A673 (cell line): ENCODE measurements around the gene CD8B2. TPM values are rescaled to one million over a fixed set of nuclear protein-coding genes. Genes with fewer than 3 reads are reported as not detected.
A peak's percentile ranks its signal among the peaks of the same experiment; 100 is the strongest.
"Not testable (repeated sequence)": the region's sequence is repeated elsewhere in the genome, so short reads cannot be mapped to it uniquely, and the experiment has no call there.

Experiments used
- BruUV-seq: library from RNA; stranded (reverse); fragments of 400-500 nt; replicated peaks from 2 replicates; lab custom pipeline; 2021; lab: Mats Ljungman, UMichigan
- CTCF ChIA-PET: fragments of 300-600 bp; sonication (Branson Sonifier 250); formaldehyde crosslinking; loops from one replicate; lab custom pipeline; 2022; ENCODE audit warnings: antibody characterized with exemption; lab: Charles Lee
- POLR2A ChIA-PET: fragments of 300-600 bp; sonication (Branson Sonifier 250); formaldehyde crosslinking; loops from one replicate; lab custom pipeline; 2022; ENCODE audit warnings: antibody characterized with exemption; ENCODE audit not compliant: low non-redundant PET; lab: Charles Lee
- DNase-seq: peaks from one replicate; pipeline ENCODE4 v3.0.0-alpha.2; 2015; ENCODE audit warnings: low spot score
- H3K27ac ChIP-seq: fragments of 200-600 bp; sonication (generic); 2 replicates; pipeline ENCODE4 v1.5.1; 2016; ENCODE audit warnings: mixed run types, low read depth, mild to moderate bottlenecking, mixed read lengths, antibody characterized with exemption, low read length; ENCODE audit not compliant: poor library complexity, severe bottlenecking
- H3K27me3 ChIP-seq: fragments of 200-600 bp; sonication (generic); replicated peaks from 2 replicates; pipeline ENCODE4 v1.6.1; 2017; ENCODE audit warnings: mixed run types, low read depth, mild to moderate bottlenecking, mixed read lengths, antibody characterized with exemption, low read length; ENCODE audit not compliant: insufficient read depth, poor library complexity
- H3K36me3 ChIP-seq: fragments of 200-600 bp; sonication (generic); 2 replicates; pipeline ENCODE4 v1.6.1; 2016; ENCODE audit warnings: mixed run types, mild to moderate bottlenecking, mixed read lengths, antibody characterized with exemption, low read length; ENCODE audit not compliant: insufficient read depth, poor library complexity, severe bottlenecking
- H3K4me1 ChIP-seq: fragments of 200-600 bp; sonication (generic); 2 replicates; pipeline ENCODE4 v1.6.1; 2017; ENCODE audit warnings: mixed run types, mild to moderate bottlenecking, mixed read lengths, antibody characterized with exemption, low read length; ENCODE audit not compliant: insufficient read depth, poor library complexity, severe bottlenecking
- H3K4me3 ChIP-seq: fragments of 200-600 bp; sonication (generic); 2 replicates; pipeline ENCODE4 v1.5.1; 2016; ENCODE audit warnings: low read depth, mixed run types, mild to moderate bottlenecking, mixed read lengths, low read length; ENCODE audit not compliant: poor library complexity, severe bottlenecking
- H3K9me3 ChIP-seq: fragments of 200-600 bp; sonication (generic); 2 replicates; pipeline ENCODE4 v1.6.1; 2016; ENCODE audit warnings: mixed run types, low read depth, mild to moderate bottlenecking, mixed read lengths, antibody characterized with exemption, low read length; ENCODE audit not compliant: poor library complexity, severe bottlenecking
- intact Hi-C: fragments of 100-400 bp; cut with micrococcal nuclease; formaldehyde crosslinking; loops from one replicate; pipeline ENCODE4 v1.10.0; 2022; ENCODE audit not compliant: unreplicated experiment
- total RNA-seq: library from RNA; stranded (reverse); gene quantifications from 2 replicates; pipeline ENCODE4 v1.2.3, GENCODE V29; 2021

The CD8B2 gene
- total RNA-seq, 1 experiment from 2014 or later, result not detected

GRCh38 chr2:106504787-106505186, 17.6 kb downstream of the CD8B2 start:
- H3K27me3 ChIP-seq, H3K9me3 ChIP-seq, DNase-seq, intact Hi-C loops, H3K27ac ChIP-seq, POLR2A ChIA-PET, CTCF ChIA-PET, H3K4me1 ChIP-seq, H3K4me3 ChIP-seq, H3K36me3 ChIP-seq, BruUV-seq: not testable (repeated sequence)

- H3K27ac ChIP-seq, CTCF ChIA-PET, H3K36me3 ChIP-seq, intact Hi-C loops, H3K27me3 ChIP-seq, POLR2A ChIA-PET, H3K4me3 ChIP-seq, H3K4me1 ChIP-seq, BruUV-seq, DNase-seq, H3K9me3 ChIP-seq: not testable (repeated sequence)
These were observed 19.0 kb downstream of the CD8B2 start for GRCh38 chr2:106506002-106506687.

GRCh38 chr2:106508660-106509373, 21.7 kb downstream of the CD8B2 start:
- DNase-seq, H3K27me3 ChIP-seq, H3K4me3 ChIP-seq, intact Hi-C loops, H3K9me3 ChIP-seq, H3K36me3 ChIP-seq, POLR2A ChIA-PET, H3K27ac ChIP-seq, BruUV-seq, H3K4me1 ChIP-seq, CTCF ChIA-PET: not testable (repeated sequence)

- intact Hi-C loops, H3K27ac ChIP-seq, DNase-seq, CTCF ChIA-PET, BruUV-seq, H3K4me1 ChIP-seq, H3K4me3 ChIP-seq, H3K27me3 ChIP-seq, H3K36me3 ChIP-seq, POLR2A ChIA-PET, H3K9me3 ChIP-seq: not testable (repeated sequence)
These were observed 22.2 kb downstream of the CD8B2 start for GRCh38 chr2:106509374-106509770.

GRCh38 chr2:106510791-106511190, 23.6 kb downstream of the CD8B2 start:
- H3K27ac ChIP-seq, H3K4me1 ChIP-seq, intact Hi-C loops, H3K36me3 ChIP-seq, H3K4me3 ChIP-seq, H3K27me3 ChIP-seq, POLR2A ChIA-PET, BruUV-seq, H3K9me3 ChIP-seq, DNase-seq, CTCF ChIA-PET: not testable (repeated sequence)

- H3K36me3 ChIP-seq, H3K27ac ChIP-seq, H3K9me3 ChIP-seq, H3K27me3 ChIP-seq, POLR2A ChIA-PET, CTCF ChIA-PET, H3K4me1 ChIP-seq, H3K4me3 ChIP-seq, intact Hi-C loops, BruUV-seq: not testable (repeated sequence)
- DNase-seq, result peak; percentile 35
These were observed 24.3 kb downstream of the CD8B2 start for GRCh38 chr2:106511476-106511901.

- H3K36me3 ChIP-seq, POLR2A ChIA-PET, H3K9me3 ChIP-seq, intact Hi-C loops, H3K4me1 ChIP-seq, BruUV-seq, H3K4me3 ChIP-seq, H3K27me3 ChIP-seq, DNase-seq, H3K27ac ChIP-seq, CTCF ChIA-PET: not testable (repeated sequence)
These were observed 24.8 kb downstream of the CD8B2 start for GRCh38 chr2:106511934-106512333.
